Skeletal muscle cell (primary cell): ENCODE data around the gene RAB32.

Experiments used
- DNase-seq: peaks from one replicate; pipeline ENCODE4 v3.0.0-alpha.2; 2010; ENCODE audit warnings: low read depth
- H3K4me3 ChIP-seq: 2 replicates; pipeline ENCODE4 v1.5.1; 2011; ENCODE audit warnings: low read depth, mild to moderate bottlenecking, control low read depth, low read length, moderate library complexity

Gene RAB32

DNA sequence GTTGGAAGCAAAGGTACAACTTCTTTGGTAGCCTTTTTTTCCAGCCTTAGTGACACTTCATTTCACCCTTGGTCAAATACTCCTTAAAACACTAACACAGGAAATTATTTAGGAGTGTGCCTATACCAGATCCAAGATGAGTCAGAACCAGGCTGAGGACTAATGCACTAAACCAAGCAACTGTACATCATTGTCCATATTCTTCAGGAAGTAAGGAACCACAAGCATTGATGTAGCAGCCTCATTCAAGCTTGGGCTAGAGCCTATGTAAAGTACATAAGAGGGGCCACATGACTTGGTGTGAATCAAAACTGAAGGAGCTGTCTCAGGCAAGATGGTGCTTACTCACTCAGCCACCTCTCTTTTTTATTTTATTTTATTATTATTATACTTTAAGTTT, 34.4 kb downstream of the RAB32 start:
- H3K4me3 ChIP-seq: no peak overlapping the region
- no peak for DNase-seq

DNA sequence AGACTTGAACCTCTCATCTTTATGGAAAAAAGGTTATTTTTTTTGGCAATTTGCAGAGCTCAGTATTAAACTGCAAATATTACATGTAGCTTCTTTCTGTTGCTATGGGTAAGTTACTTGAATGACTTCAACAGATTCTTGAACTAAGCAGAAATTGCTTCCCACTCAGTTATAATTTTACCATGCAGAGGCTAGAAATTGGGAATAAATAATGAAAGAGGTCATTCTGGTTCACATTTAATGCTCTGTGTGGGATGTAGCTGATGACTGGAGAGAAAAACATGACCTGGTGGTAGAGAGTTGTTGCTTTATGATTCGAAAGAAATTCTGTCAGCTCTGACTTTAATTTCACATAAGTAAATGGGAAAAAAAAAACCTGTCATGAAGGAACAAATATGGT, 38.3 kb downstream of the RAB32 start:
- DNase-seq: no peak

DNA sequence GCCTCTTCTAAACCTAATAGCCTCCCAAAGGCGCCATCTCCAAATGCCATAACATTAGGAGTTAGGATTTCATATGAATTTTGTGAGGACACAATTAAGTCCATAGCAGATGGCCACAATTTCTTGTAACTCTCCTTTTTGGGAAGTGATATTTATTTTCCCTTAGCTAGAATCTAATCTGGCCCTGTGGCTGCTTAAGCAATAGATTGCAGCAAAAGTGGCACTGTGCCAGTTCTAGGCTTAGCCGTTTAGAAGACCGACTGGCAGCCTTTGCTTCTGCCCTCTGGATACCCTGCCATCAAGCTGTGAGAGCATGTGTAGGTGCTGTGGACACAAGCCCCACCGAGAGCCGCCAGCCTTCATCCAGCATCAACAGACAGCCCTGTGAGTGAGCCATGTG, 39.2 kb downstream of the RAB32 start:
- no peak for DNase-seq
- no peak overlapping the region for H3K4me3 ChIP-seq

More for the DNA sequence above, 38.3 kb downstream of the RAB32 start:
- no peak overlapping the region for H3K4me3 ChIP-seq

DNA sequence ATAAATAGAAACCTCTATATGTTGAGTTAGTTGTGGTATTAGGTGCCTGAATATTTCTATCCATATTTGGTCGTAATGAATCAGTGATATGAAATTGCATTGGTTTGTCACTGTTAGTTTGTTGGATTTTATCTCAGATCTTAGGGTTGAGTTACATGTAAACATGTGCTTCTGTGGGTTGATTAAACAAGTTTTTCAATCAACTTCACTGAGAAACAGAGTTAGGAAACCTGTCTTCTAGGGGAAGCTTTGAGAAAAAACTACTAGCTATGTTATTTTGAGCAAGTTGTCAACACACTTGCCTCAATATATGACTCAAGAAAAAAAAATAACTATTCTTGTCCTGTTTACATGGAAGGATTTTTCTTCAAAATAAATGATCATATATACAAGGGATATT, 40.3 kb downstream of the RAB32 start:
- DNase-seq: no peak
- no peak overlapping the region for H3K4me3 ChIP-seq

DNA sequence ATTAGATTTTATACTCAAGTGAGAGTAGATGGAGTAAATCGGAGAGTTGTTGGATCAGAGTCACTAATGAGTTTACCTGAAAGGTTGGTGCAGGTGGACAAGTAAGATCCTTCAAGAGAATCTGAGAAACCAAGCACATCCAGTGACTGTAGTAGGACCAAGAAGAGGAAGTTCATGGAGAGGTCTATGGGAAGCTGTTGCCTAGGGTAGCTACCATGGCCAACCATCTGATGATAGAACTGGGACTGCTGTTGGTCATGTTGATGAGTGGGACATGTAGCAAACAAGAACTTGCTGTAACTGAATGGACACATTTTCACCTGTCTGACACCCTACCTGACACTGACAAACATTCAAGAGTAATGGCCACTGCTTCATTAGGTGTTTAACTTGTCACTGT, 43.8 kb downstream of the RAB32 start:
- H3K4me3 ChIP-seq: no peak overlapping the region
- DNase-seq: no peak

DNA sequence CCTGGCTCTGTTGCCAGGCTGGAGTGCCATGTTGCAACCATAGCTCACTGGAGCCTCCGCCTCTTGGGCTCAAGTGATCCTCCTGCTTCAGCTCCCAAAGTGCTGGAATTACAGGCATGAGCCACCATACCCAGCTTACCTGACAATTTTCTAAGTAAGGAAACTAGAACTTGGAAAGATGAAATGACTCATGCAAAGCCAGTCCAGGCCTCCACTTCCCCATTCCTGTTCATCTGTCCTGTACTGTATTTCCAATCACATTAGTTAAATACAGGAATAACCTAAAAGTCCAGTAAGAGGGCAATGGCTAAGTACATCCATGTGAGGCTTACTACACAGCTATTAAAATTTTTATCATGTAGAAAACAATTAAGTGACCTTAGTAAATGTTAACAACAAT, 46.9 kb downstream of the RAB32 start:
- H3K4me3 ChIP-seq: no peak overlapping the region
- no peak for DNase-seq

DNA sequence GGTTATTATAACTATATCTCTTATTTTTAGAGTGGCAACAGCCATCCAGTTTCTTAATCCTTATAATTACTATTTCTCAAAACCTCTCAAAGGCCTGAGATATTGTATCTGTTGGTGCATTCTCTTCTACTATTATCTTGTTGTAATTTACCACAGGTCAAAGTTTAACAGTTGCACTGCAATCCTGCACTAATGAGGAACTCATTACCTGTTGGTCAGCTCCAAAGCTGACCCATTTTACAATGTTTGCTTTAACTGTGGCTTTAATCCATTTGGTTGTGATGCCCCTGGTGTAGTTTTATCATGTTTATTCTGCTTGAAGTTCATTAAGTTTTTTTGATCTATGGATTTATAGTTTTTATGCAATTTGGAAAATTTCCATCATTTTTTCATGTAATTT, 48.8 kb downstream of the RAB32 start:
- DNase-seq: no peak

DNA sequence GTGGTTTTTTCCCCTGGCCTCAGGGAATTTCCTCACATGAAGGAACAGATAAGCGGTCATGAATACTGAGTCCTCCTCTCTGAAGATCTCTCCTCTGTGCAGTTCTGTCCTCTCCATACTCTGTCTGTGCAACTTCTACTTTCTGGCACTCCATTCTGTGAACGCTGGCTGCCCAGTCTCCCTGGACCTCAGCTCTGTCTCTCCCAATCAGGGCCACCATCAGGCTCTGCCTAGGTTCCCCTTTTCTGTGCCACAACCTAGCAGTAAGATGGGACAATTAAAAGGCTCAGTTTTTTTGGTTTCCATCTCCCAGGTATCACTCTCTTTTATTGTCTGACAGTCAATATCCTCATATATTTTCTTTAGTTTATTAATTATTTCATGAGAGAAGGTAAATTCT, 50.4 kb downstream of the RAB32 start:
- H3K4me3 ChIP-seq: no peak overlapping the region
- DNase-seq: no peak

More for the DNA sequence above, 48.8 kb downstream of the RAB32 start:
- no peak overlapping the region for H3K4me3 ChIP-seq

DNA sequence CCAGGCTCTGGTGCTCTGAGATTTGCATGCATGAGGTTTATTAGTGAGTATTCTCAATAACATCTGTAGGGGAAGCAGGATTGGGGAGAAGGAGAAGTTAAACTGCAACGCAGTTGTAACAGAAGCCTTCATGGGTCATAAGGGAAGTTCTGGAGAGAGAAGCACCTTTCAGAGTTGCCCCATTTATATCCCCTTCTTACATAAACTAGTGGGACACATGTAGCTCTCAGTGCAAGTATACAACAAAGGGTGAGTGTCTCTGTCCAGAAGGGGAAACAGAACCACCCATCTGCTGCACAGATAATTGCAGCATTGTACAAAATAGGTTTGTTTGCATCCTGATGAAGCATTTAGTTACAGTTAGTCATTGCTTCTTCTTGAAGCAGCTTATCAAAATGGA, 50.9 kb downstream of the RAB32 start:
- no peak for DNase-seq
- no peak overlapping the region for H3K4me3 ChIP-seq

DNA sequence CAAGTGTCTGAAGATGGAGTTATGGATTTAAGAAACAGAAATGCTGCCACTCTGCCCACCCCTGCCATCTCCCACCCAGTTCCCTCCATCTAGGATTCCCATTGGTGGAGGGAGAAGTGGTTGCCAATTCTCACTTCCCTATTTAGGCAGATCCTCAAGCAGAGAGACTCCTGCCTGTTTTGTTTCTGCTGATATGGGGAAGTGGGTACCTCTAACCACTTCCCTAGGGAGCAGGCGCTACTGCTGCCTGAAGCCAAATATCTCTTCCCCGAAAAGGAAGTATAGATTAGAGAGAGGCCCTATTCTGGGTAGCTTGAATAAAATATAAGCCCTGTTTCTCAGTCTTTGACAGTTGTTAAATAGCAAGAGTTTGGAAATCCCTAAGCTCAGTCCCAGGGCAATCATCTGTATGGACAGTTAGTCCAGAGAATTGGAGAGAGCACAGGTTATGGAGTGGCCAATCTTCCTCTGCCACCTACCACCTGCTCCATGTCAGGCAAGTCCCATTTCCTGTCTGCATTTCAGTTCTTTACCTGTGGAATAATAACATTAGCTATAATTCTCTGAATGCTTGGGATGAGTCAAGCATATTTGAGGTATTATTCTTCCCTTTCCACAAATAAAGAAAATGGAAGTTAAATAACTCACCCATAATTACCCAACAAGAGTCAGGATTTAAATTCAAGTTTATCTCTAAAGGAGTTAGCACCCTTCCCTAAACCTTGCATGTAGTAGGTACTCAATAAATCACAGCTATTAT, 52.5 kb downstream of the RAB32 start:
- H3K4me3 ChIP-seq: no peak overlapping the region
- no peak for DNase-seq

DNA sequence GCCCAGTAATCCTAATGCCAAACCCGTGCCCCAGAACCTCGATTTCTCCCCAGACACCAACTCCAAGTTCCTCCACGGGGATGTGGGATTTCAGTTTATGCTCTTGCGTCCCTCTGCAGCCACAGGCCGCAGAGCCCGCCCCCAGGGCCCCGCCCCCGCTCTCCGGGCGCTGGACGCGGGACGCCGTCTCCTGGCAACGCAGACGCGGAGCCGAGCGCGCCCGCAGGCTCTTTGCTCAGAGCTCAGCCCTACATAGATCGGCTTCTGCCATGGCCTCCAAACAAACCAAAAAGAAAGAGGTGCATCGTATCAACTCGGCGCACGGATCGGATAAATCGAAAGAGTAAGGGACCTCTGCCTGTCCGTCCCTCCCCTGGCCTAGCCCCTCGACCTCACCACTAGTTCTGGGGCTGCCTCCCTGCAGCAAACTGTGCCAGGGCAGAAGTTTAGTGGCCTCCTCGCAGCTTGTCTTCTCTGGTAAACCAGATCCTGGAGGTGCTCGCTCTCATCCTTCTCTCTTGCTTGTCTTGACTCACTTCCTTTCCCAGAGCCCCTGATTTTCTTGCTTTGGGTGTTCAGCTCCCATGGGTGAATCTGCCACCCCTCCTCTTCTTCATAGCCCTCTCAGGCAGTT, 55.3 kb downstream of the RAB32 start, which contains the start of gene ADGB:
Gene ADGB, plus strand, starts transcription at position 201 of the 634 bp plus-strand sequence. Its CDS starts 69 bp downstream, at position 270.
- H3K4me3 ChIP-seq: peak within 1 kb of the TSS; percentile 48
- DNase-seq: no peak

DNA sequence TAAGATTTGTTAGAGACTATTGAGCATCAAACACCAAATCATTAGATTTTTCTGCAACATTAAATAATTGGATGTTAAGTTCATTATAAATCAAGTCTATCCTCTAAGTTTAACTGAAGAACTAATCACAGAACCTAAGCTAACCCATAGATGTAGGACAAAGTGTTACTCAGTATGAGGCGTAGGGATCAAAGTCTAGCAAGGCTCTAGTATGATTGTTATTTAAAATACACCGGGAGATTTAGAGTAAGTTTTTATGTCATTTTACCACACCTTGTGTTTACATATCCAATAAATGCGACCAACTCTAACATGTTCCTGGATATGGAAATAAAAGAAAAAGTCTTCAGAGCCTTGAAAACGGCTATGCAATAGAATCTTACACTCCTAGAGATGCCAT, 57.7 kb downstream of the RAB32 start:
- H3K4me3 ChIP-seq: no peak overlapping the region
- DNase-seq: no peak

DNA sequence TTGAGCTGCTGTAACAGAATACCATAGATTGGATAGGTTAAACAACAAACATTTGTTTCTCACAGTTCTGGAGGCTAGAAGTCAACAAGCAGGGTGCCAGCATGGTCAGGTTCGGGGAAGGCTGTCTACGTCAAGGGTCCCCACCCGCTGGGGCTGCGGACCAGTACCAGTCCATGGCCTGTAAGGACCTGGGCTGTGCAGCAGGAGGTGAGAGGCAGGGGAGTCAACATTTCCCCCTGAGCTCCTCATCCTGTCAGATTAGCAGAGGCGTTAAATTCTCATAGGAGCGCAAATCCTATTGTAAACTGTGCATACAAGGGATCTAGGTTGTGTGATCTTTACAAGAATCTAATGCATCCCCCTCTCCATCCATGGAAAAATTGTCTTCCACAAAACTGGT, 58.9 kb downstream of the RAB32 start:
- DNase-seq: no peak
- no peak overlapping the region for H3K4me3 ChIP-seq
